PFSK-1 (cell line): ENCODE measurements around the gene DAB2IP.

Experiments used
- FOXP2 ChIP-seq: optimal IDR thresholded peaks from 2 replicates; pipeline ENCODE3; 2011; ENCODE audit warnings: borderline replicate concordance, control low read depth, inconsistent platforms; ENCODE audit not compliant: insufficient read depth; ENCODE audit errors: extremely low read length, extremely low read depth
- POLR2AphosphoS5 ChIP-seq: IDR thresholded peaks from 2 replicates; pipeline ENCODE4 v1.6.1; 2012; ENCODE audit warnings: low read depth, mild to moderate bottlenecking, control low read depth, low read length, moderate library complexity
- SIN3A ChIP-seq: IDR thresholded peaks from 2 replicates; pipeline ENCODE4 v1.6.1; 2012; ENCODE audit warnings: mild to moderate bottlenecking, low read length, moderate library complexity, borderline replicate concordance; ENCODE audit not compliant: insufficient read depth
- TAF1 ChIP-seq: IDR thresholded peaks from 2 replicates; pipeline ENCODE4 v1.6.1; 2012; ENCODE audit warnings: low read length, control low read depth, borderline replicate concordance; ENCODE audit not compliant: insufficient read depth
- TF ChIP-seq, protein P1 (sequence below), 2 experiments: IDR thresholded peaks; 2 replicates each; pipeline versions ENCODE4 v1.6.1 to v1.8.0; 2011 to 2012; ENCODE audit warnings: low read depth in 2 of 2, low read length in 2 of 2, control low read depth in 1 of 2, inconsistent platforms in 1 of 2, mild to moderate bottlenecking in 1 of 2, moderate library complexity in 1 of 2; ENCODE audit not compliant: insufficient read depth in 1 of 2

Gene DAB2IP

DNA sequence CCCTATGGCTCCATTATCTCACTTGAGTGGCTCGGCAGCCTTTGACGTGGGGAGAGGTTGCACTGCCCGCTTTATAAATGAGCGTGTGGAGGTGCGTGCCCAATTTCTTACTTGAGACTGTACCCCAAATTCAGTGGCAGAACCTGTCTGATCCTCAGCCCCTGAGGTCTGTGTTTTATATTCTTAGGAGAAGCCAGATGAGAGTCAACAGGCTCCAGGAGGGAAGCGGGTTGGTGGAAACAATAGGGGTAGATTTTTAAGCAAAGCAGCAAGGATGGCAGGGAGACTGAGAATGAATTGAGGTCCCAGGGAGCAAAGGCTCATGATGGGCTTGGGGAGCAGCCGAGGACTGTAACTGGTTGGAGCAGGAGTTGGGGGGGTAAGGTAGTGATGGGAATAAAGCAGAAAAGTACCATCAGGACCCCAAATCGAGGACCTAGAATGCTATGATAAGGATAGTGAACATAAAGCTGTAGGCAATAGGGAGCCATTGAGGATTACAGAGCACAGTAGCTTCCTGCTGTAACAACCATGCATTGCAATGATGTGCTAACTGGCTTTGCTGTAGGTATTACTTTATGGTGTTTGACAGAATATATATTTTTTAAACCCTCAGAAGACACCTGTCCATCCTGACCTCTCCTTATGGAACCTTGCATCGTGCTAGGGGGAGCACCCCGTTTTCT, 43.1 kb upstream of the DAB2IP start:
- no peak for TF ChIP-seq POLR2AphosphoS5
- TF ChIP-seq TAF1: no peak
- TF ChIP-seq FOXP2: no peak
- TF ChIP-seq, protein P1, sequence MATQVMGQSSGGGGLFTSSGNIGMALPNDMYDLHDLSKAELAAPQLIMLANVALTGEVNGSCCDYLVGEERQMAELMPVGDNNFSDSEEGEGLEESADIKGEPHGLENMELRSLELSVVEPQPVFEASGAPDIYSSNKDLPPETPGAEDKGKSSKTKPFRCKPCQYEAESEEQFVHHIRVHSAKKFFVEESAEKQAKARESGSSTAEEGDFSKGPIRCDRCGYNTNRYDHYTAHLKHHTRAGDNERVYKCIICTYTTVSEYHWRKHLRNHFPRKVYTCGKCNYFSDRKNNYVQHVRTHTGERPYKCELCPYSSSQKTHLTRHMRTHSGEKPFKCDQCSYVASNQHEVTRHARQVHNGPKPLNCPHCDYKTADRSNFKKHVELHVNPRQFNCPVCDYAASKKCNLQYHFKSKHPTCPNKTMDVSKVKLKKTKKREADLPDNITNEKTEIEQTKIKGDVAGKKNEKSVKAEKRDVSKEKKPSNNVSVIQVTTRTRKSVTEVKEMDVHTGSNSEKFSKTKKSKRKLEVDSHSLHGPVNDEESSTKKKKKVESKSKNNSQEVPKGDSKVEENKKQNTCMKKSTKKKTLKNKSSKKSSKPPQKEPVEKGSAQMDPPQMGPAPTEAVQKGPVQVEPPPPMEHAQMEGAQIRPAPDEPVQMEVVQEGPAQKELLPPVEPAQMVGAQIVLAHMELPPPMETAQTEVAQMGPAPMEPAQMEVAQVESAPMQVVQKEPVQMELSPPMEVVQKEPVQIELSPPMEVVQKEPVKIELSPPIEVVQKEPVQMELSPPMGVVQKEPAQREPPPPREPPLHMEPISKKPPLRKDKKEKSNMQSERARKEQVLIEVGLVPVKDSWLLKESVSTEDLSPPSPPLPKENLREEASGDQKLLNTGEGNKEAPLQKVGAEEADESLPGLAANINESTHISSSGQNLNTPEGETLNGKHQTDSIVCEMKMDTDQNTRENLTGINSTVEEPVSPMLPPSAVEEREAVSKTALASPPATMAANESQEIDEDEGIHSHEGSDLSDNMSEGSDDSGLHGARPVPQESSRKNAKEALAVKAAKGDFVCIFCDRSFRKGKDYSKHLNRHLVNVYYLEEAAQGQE (IDR thresholded peaks at IDR 0.05; ENCODE audit: insufficient read depth in 1 of 2, low read depth in 2 of 2, low read length in 2 of 2): no peak
- TF ChIP-seq SIN3A: no peak

DNA sequence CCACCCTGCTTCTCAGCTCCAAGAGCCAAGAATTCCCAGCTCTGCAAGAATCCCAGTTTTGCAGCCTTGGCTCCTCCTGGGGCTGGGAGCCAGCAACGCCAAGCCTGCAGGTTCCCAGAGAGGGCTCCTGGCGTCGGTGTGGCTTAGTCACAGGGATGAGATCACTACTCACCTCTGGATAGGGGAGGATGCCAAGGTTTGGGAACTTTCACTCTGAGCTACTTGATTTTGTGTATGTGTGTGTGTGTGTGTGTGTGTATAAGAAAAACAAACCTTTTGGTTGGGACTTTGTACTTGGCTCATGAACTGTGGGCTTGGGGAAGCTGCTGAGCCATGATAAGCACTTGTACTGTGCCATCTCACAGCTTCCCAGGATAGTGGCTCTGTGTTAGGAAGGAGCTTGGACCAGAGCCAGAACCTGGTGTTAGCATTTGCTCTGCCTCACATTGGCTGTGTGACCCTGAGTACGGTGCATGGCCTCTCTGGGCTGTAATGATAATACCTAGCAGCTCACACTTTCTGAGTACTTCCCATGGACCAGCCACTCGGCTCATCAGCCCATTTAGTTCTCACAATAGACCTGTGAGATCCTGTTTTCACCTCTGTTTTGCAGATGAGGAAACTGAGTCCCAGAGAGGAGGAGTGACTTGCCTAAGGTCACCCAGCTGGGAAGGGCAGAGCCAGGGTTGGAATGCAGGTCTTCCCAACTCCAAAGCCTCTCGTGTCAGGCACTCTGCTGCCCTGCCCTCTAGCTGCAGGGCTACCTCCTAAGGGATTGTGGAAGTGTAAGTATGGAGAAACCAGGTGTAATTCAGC, 41.4 kb upstream of the DAB2IP start:
- TF ChIP-seq POLR2AphosphoS5 (no peak), SIN3A (no peak), FOXP2 (no peak), TAF1 (no peak)
- TF ChIP-seq, protein P1 (IDR thresholded peaks at IDR 0.05; ENCODE audit: insufficient read depth in 1 of 2, low read depth in 2 of 2, low read length in 2 of 2): no peak

DNA sequence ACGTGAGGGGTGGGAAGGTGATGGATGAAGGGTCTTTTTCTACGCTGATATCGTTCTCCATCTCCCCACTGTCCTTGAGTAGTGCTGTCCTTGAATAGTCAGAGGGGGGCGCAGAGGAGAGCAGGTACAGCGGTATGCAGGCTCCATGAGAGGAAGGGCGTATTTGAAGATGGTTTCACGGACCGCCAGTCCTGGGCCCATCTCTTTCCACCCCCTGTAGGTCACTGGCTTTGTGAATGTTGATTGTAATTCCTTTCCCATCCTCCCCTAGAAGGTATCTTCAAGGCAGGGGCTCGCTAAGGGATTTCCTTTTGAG, 40.8 kb upstream of the DAB2IP start:
- TF ChIP-seq SIN3A (no peak), TAF1 (no peak), FOXP2 (no peak), POLR2AphosphoS5 (no peak)
- TF ChIP-seq, protein P1 (IDR thresholded peaks at IDR 0.05; ENCODE audit: insufficient read depth in 1 of 2, low read depth in 2 of 2, low read length in 2 of 2): no peak

DNA sequence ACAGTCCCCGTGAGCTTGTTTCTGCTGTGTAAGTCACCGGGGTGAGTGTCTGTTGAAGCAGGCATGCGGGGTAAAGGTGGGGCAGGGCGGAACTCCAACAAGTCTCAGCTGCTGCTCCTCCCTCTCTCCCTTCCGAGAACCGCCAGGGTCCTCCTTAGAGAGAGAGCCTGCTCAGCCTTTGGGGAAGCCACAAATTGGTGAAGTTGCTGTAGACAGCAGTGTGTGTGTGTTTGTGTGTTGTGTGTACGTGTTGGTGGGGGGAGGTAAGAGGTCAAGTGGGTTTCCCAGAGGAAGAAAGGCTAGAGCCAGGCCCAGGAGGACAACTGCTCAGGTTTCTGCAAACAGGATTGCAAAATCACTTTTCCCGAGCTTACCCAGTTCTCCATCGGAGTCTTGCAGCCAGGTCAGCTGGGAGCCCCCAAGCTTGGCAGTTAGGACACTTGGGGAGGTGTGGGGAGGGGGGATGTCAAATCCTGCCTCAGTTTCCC, 38.9 kb upstream of the DAB2IP start:
- TF ChIP-seq TAF1 (no peak), POLR2AphosphoS5 (no peak), SIN3A (no peak), FOXP2 (no peak)
- TF ChIP-seq, protein P1 (IDR thresholded peaks at IDR 0.05; ENCODE audit: insufficient read depth in 1 of 2, low read depth in 2 of 2, low read length in 2 of 2): no peak
